Mesenchymal stem cell (in vitro differentiated cells and primary cell): ENCODE results near the gene TNFRSF1A.
"Not testable (repeated sequence)": the region's sequence is repeated elsewhere in the genome, so short reads cannot be mapped to it uniquely, and the experiment has no call there.

Source experiments
- DNase-seq: peaks from one replicate; pipeline ENCODE4 v3.0.0-alpha.2; 2013
- H2AFZ ChIP-seq: one replicate; pipeline ENCODE4 v1.6.1; 2013; ENCODE audit warnings: low read depth, mild to moderate bottlenecking, control low read depth, inconsistent platforms, low read length, moderate library complexity
- H2AK5ac ChIP-seq: 2 replicates; pipeline ENCODE4 v1.6.1; 2013; ENCODE audit warnings: low read length, moderate library complexity, mild to moderate bottlenecking, inconsistent platforms; ENCODE audit not compliant: severe bottlenecking
- H2BK120ac ChIP-seq: one replicate; pipeline ENCODE4 v1.6.1; 2013; ENCODE audit warnings: low read depth, mild to moderate bottlenecking, inconsistent platforms, low read length, moderate library complexity
- H2BK12ac ChIP-seq, 2 experiments: one replicate each; pipeline ENCODE4 v1.6.1; 2013; ENCODE audit warnings: inconsistent platforms in 2 of 2, low read length in 2 of 2, mild to moderate bottlenecking in 2 of 2, moderate library complexity in 2 of 2, control low read depth in 1 of 2
- H2BK15ac ChIP-seq: one replicate; pipeline ENCODE4 v1.6.1; 2013; ENCODE audit warnings: mild to moderate bottlenecking, low read depth, inconsistent platforms; ENCODE audit not compliant: poor library complexity, severe bottlenecking
- H2BK5ac ChIP-seq: 2 replicates; pipeline ENCODE4 v1.6.1; 2013; ENCODE audit warnings: low read depth, mild to moderate bottlenecking, low read length, control low read depth, inconsistent platforms; ENCODE audit not compliant: poor library complexity, severe bottlenecking
- H3K14ac ChIP-seq, 2 experiments: one replicate each; pipeline ENCODE4 v1.6.1; 2013; ENCODE audit warnings: inconsistent platforms in 2 of 2, low read length in 2 of 2, control low read depth in 1 of 2, mild to moderate bottlenecking in 1 of 2, moderate library complexity in 1 of 2
- H3K18ac ChIP-seq, 2 experiments: one replicate each; pipeline ENCODE4 v1.6.1; 2013; ENCODE audit warnings: inconsistent platforms in 2 of 2, low read length in 2 of 2, control low read depth in 1 of 2, low read depth in 1 of 2, mild to moderate bottlenecking in 1 of 2
- H3K23ac ChIP-seq, 2 experiments: one replicate each; pipeline ENCODE4 v1.6.1; 2013; ENCODE audit warnings: inconsistent platforms in 2 of 2, low read length in 2 of 2, mild to moderate bottlenecking in 2 of 2, moderate library complexity in 2 of 2, control low read depth in 1 of 2
- H3K27ac ChIP-seq: 2 replicates; pipeline ENCODE4 v1.5.1; 2013; ENCODE audit warnings: mild to moderate bottlenecking, moderate library complexity, low read length, control low read depth, inconsistent platforms; ENCODE audit not compliant: poor library complexity, severe bottlenecking
- H3K27me3 ChIP-seq, 2 experiments: 2 replicates each; pipeline versions ENCODE4 v1.6.1 to v1.7.0; 2013; ENCODE audit warnings: low read length in 2 of 2, mild to moderate bottlenecking in 2 of 2, moderate library complexity in 2 of 2, control low read depth in 1 of 2, inconsistent platforms in 1 of 2; ENCODE audit not compliant: control insufficient read depth in 1 of 2, insufficient read depth in 1 of 2
- H3K36me3 ChIP-seq, 2 experiments: 2 replicates each; pipeline versions ENCODE4 v1.6.1 to v1.7.0; 2013; ENCODE audit warnings: low read length in 2 of 2, control low read depth in 1 of 2, inconsistent platforms in 1 of 2, low read depth in 1 of 2, mild to moderate bottlenecking in 1 of 2; ENCODE audit not compliant: insufficient read depth in 2 of 2, control insufficient read depth in 1 of 2
- H3K4ac ChIP-seq, 2 experiments: one replicate each; pipeline ENCODE4 v1.6.1; 2013; ENCODE audit warnings: inconsistent platforms in 2 of 2, low read length in 2 of 2, mild to moderate bottlenecking in 2 of 2, moderate library complexity in 2 of 2, control low read depth in 1 of 2, low read depth in 1 of 2
- H3K4me1 ChIP-seq: 2 replicates; pipeline ENCODE4 v1.6.1; 2013; ENCODE audit warnings: low read depth, low read length, control low read depth; ENCODE audit not compliant: control insufficient read depth, insufficient read depth
- H3K4me2 ChIP-seq: 2 replicates; pipeline ENCODE4 v1.6.1; 2013; ENCODE audit warnings: low read length, mild to moderate bottlenecking, inconsistent platforms; ENCODE audit not compliant: poor library complexity, severe bottlenecking
- H3K4me3 ChIP-seq, 2 experiments: 2 replicates each; pipeline versions ENCODE4 v1.5.1 to v1.7.0; 2013; ENCODE audit warnings: low read length in 2 of 2, mild to moderate bottlenecking in 2 of 2, control low read depth in 1 of 2, low read depth in 1 of 2; ENCODE audit not compliant: insufficient read depth in 1 of 2
- H3K79me1 ChIP-seq: replicated peaks from 2 replicates; pipeline ENCODE4 v1.6.1; 2013; ENCODE audit warnings: mild to moderate bottlenecking, control low read depth, low read length, inconsistent platforms; ENCODE audit not compliant: poor library complexity, severe bottlenecking
- H3K9ac ChIP-seq: 2 replicates; pipeline ENCODE4 v1.7.0; 2013; ENCODE audit warnings: mild to moderate bottlenecking, low read length, moderate library complexity
- H3K9me3 ChIP-seq: 2 replicates; pipeline ENCODE4 v1.7.0; 2013; ENCODE audit warnings: mild to moderate bottlenecking, low read length; ENCODE audit not compliant: control insufficient read depth
- H4K8ac ChIP-seq: one replicate; pipeline ENCODE4 v1.6.1; 2013; ENCODE audit warnings: inconsistent platforms, mild to moderate bottlenecking, low read length, moderate library complexity
- H4K91ac ChIP-seq: one replicate; pipeline ENCODE4 v1.6.1; 2013; ENCODE audit warnings: mild to moderate bottlenecking, low read length, inconsistent platforms
- WGBS: methylation state at CpG from one replicate; pipeline ENCODE4 v1.1.7; 2013; ENCODE audit warnings: mixed read lengths; 5-methylcytosine and 5-hydroxymethylcytosine counted together

TNFRSF1A gene

DNA sequence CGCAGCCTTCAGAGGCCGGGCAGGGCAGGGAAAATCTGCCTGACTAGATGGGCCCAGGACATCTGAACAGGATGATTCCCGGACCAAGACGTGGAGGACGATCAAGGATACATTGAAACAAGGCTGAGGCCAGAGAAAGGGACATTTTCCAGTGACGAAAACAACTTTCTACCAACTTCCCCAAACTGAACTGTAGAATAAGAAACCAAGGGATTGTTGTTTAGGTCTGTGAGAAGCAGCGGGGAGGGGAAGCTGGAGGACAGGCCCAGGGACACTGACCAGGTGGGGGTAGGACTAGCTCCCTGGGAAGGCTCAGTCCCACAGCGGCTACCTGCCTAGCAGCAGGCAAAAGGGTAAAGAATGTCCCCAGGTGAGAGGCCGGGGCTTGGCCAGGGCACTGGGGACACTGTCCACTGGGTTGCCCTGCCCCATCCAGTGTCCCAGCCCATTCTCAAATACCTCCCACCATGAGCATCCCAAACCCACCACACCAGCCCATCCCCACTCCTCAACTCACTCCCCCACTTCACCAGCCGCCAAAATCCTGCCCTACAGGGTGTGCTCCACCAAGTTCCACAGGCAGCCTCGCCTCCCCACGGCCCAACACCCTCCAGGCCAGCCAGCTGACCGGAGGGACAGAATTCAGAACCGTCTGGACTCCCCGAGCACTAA, 995 bp downstream of the TNFRSF1A start:
- peak overlapping the region; percentile 79 for H4K8ac ChIP-seq
- H3K4ac ChIP-seq = peak overlapping the region; percentile 82 to 96
- H3K18ac ChIP-seq = peak overlapping the region; percentile 92 to 98
- H3K9me3 ChIP-seq = no peaks in the 10 kb centered on the region
- peaks cover 4 to 7% of the 10 kb centered on the region in 2 experiments for H3K36me3 ChIP-seq
- peak overlapping the region in 1 of 2 experiments; percentile 96 for H3K23ac ChIP-seq
- H3K27ac ChIP-seq = peak overlapping the region; percentile 99
- WGBS = under 1% methylated on average over 14 of the region's 15 CpGs
- peak overlapping the region; percentile 61 for H2BK15ac ChIP-seq
- peak overlapping the region; percentile 86 for H4K91ac ChIP-seq
- H2BK5ac ChIP-seq = peak overlapping the region; percentile 67
- H3K4me1 ChIP-seq = peaks cover 35% of the 10 kb centered on the region
- peak overlapping the region; percentile 76 for H3K4me2 ChIP-seq
- peak overlapping the region; percentile 70 to 96 for H3K4me3 ChIP-seq
- no peaks in the 10 kb centered on the region for H3K27me3 ChIP-seq
- peak overlapping the region; percentile 98 for H3K9ac ChIP-seq
- peak overlapping the region; percentile 21 to 97 for H3K14ac ChIP-seq
- H2AFZ ChIP-seq = no peak overlapping the region
- peak overlapping the region; percentile 49 for H2AK5ac ChIP-seq
- H2BK12ac ChIP-seq = peak overlapping the region; percentile 14 to 84
- peak; percentile 4 for DNase-seq
- peak overlapping the region; percentile 54 for H2BK120ac ChIP-seq
- peaks cover 4% of the 10 kb centered on the region for H3K79me1 ChIP-seq

- Histone ChIP-seq H3K27me3 (no peaks in the 10 kb centered on the region), H3K9ac (peak overlapping the region; percentile 98), H3K18ac (peak overlapping the region; percentile 92 to 98), H3K27ac (peak overlapping the region; percentile 99), H2BK12ac (peak overlapping the region in 1 of 2 experiments; percentile 12), H3K4me2 (peak overlapping the region; percentile 76), H3K23ac (peak overlapping the region in 1 of 2 experiments; percentile 9), H2AK5ac (peak overlapping the region; percentile 84), H2BK15ac (no peak overlapping the region), H3K79me1 (peaks cover 3% of the 10 kb centered on the region), H3K36me3 (peaks cover 5 to 7% of the 10 kb centered on the region in 2 experiments), H2BK5ac (no peak overlapping the region), H2BK120ac (peak overlapping the region; percentile 36), H3K4me3 (peak overlapping the region; percentile 70 to 96), H4K8ac (peak overlapping the region; percentile 12), H3K14ac (peak overlapping the region in 1 of 2 experiments; percentile 97), H3K4ac (peak overlapping the region; percentile 37 to 96), H3K4me1 (peaks cover 35% of the 10 kb centered on the region), H2AFZ (no peak overlapping the region), H4K91ac (no peak overlapping the region), H3K9me3 (no peaks in the 10 kb centered on the region)
- peak; percentile 67 for DNase-seq
- 2% methylated on average over 9 of the region's 9 CpGs for WGBS
Observed at GRCh38 chr12:6340032-6340638, 1.7 kb downstream of the TNFRSF1A start.

GRCh38 chr12:6338955-6339354, 2.9 kb downstream of the TNFRSF1A start:
- no peak overlapping the region for H2AK5ac ChIP-seq
- H3K36me3 ChIP-seq = peaks cover 13 to 18% of the 10 kb centered on the region in 2 experiments
- peak overlapping the region in 1 of 2 experiments; percentile 8 for H3K14ac ChIP-seq
- peak overlapping the region in 1 of 2 experiments; percentile 40 for H3K4ac ChIP-seq
- H3K4me3 ChIP-seq = peak overlapping the region in 1 of 2 experiments; percentile 96
- peak overlapping the region; percentile 52 to 67 for H3K18ac ChIP-seq
- WGBS = 77% methylated on average over 3 of the region's 3 CpGs
- H3K9me3 ChIP-seq = no peaks in the 10 kb centered on the region
- peaks cover 3% of the 10 kb centered on the region for H3K79me1 ChIP-seq
- H2BK15ac ChIP-seq = no peak overlapping the region
- H2BK5ac ChIP-seq = no peak overlapping the region
- no peak overlapping the region for H3K23ac ChIP-seq
- peak overlapping the region; percentile 98 for H3K9ac ChIP-seq
- no peak for DNase-seq
- peak overlapping the region; percentile 7 to 28 for H2BK12ac ChIP-seq
- H4K8ac ChIP-seq = no peak overlapping the region
- H3K27me3 ChIP-seq = no peaks in the 10 kb centered on the region
- no peak overlapping the region for H2AFZ ChIP-seq
- H3K27ac ChIP-seq = peak overlapping the region; percentile 99
- peak overlapping the region; percentile 76 for H3K4me2 ChIP-seq
- no peak overlapping the region for H2BK120ac ChIP-seq
- peaks cover 46% of the 10 kb centered on the region for H3K4me1 ChIP-seq
- H4K91ac ChIP-seq = no peak overlapping the region

DNA sequence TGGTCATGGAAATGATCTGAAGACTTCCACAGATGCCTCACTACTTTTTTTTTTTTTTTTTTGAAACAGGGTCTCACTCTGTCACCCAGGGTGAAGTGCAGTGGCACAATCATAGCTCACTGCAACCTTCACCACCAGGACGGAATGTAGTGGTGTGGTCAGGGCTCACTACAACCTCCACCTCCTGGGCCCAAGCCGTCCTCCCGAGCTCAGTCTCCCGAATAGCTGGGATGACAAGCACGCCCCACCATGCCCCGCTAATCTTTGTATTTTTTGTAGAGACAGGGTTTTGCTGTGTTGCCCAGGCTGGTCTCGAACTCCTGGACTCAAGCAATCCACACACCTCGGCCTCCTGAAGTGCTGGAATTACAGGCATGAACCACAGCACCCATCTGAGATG, 3.3 kb downstream of the TNFRSF1A start:
- H2BK12ac ChIP-seq = peak overlapping the region; percentile 28 to 50
- not testable (repeated sequence) for DNase-seq, H3K23ac ChIP-seq, H2BK5ac ChIP-seq, H3K14ac ChIP-seq, H2BK120ac ChIP-seq, H3K27me3 ChIP-seq, H4K8ac ChIP-seq, H3K9me3 ChIP-seq, H2AFZ ChIP-seq, H3K79me1 ChIP-seq
- H3K4ac ChIP-seq = peak overlapping the region; percentile 18 to 35
- H3K36me3 ChIP-seq = peaks cover 17 to 23% of the 10 kb centered on the region in 2 experiments
- peak overlapping the region; percentile 76 for H3K4me2 ChIP-seq
- WGBS = 85% methylated on average over 8 of the region's 8 CpGs
- peak overlapping the region; percentile 98 for H3K9ac ChIP-seq
- H2AK5ac ChIP-seq = peak overlapping the region; percentile 98
- H3K27ac ChIP-seq = peak overlapping the region; percentile 99
- H2BK15ac ChIP-seq = peak overlapping the region; percentile 26
- H3K4me3 ChIP-seq = peak overlapping the region in 1 of 2 experiments; percentile 96
- H3K18ac ChIP-seq = peak overlapping the region; percentile 52 to 85
- peak overlapping the region; percentile 87 for H4K91ac ChIP-seq
- H3K4me1 ChIP-seq = peaks cover 50% of the 10 kb centered on the region
